SHP77 (cell line): Measurements from ENCODE around the gene LARP4B.

Experiments used
- DNase-seq, 2 experiments: peaks; one replicate each; lab custom pipeline; 2025; lab: John Stamatoyannopoulos, UW

The LARP4B gene

GRCh38 chr10:787933-788651 is 143.4 kb downstream of the LARP4B start:
- no peak for DNase-seq

DNA sequence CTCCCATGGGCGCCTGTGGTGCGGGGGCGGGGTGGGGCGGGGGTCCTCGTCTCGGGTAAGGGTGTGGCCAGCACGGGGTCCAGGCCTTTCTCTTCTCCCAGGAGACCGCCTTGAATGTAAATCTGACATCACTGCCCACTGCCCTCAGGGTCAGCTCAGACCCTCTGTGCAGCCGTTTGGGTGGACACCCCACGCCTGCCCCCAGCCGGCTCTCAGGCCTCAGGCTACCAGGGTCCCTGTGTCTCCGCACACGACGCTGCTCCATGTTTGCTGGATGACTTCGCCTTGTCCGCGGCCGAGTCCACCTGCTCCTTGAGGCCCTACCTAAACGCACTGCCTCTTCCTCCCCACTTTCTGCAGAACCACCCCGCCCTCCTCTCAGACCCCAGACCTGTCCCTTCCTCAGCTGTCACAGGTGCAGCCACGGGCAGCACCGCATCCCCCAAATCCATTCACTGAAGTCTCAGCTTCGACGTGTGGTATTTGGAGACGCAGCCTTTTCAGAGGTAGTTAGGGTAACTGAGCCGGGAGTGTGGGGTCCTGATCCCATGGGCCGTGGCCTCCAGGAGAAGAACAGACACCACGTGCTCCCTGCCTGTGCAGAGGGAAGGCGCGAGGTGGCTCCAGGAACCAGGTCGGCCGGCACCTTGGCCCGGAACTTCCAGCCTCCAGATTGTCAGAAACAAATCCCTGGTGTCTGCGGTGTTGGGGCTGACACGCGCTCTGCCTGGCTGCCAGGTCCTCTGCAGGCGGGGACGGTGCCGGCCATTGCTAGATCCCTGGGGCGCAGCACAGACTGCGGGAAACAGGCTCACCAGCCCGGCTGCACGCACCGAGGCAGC is 144.7 kb downstream of the LARP4B start:
- DNase-seq = no peak

DNA sequence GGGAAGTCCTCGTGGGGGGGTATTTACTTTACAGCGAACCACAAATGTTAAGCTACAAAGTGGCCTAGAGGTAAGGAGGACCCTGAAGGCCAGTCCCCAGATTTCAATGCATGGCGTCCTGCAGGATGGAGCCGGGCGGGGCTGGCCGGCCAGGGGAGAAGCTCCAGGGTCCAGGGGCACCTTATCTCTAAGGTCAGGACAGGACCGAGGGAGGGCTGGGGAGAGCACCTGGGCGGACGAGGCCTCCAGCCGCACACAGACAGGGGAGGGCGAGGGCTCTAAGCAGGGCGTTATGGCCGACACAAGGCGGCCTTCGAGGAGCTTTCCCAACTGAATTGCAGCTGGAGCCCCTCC is 145.7 kb downstream of the LARP4B start:
- no peak for DNase-seq

- DNase-seq = no peak
These were observed 146.2 kb downstream of the LARP4B start for GRCh38 chr10:785089-785860.

DNA sequence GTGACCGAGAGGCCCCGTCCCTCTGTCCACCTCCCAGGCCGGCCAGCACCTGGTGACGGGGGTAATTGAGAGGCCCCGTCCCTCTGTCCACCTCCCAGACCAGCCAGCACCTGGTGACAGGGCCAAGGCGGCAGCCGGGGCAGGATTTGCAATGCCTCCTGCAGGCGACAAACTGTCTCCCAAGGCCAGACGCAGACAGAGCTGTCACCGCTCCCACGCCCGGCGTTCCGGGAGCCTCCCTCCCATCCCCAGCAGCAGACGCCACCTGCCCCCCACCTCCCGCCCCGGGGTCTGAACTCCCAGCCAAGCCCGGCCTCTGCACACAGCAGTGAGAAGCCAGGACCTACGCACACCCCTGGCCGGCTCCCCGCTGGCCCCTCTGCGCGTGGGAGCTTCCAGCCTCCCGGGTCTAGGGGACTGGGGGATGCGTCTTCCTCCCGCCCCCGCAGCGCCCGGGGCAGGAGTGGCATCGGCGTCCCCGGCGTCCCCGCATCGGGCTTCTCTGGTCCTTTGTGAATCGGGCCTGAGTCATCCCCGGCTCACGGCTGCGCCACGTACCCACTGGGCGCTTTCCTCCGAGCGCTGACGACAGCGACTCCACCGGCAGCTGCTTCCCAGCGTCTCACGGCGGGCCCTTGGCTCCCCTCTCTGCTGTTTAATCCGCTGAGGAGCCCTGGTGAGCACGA is 147.0 kb downstream of the LARP4B start:
- DNase-seq = peak; percentile 66 to 75

DNA sequence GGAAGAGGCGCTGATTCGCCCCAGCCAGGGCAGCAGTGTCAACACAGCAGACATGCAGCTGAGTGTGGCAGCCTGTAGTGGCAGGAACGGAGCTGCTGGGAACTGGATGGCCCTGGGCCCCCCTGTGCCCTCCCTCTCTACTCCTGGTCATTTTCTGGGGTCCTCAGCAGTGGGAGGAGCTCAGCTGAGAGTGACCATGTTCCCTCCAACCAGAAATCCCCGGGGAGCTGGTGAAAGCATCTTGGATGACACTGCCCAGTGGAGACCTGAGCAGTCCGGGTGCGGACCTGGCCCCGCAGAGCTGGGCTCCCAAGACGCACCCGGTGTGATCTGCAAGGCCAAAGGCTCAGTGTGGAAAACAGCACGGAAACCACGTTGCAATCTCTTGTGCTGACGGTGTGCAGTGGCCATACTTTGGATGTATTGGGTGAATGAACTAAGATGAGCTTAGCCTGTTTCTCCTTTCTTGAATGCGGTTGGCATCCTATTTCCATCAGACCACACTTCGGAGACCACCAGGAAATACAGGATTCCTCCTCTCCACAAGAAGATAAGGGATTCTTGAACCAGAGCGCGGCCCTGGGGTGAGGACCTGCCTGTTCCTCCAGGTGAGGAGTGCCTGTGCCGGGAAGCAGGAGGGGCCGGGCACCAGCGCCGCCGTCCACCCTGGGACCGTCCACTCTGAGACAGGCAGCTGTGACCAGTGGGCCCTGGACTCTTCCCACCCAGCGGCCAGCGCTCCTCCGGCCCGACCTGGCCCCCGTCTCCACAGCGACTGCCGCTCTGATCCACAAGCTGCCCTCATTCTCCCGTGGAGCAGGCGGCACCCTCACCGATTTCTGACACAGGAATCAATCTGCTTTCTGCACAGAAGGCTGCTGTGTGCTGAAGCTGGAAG is 148.5 kb downstream of the LARP4B start:
- DNase-seq = no peak

GRCh38 chr10:780536-781524 is 150.7 kb downstream of the LARP4B start:
- no peak for DNase-seq

DNA sequence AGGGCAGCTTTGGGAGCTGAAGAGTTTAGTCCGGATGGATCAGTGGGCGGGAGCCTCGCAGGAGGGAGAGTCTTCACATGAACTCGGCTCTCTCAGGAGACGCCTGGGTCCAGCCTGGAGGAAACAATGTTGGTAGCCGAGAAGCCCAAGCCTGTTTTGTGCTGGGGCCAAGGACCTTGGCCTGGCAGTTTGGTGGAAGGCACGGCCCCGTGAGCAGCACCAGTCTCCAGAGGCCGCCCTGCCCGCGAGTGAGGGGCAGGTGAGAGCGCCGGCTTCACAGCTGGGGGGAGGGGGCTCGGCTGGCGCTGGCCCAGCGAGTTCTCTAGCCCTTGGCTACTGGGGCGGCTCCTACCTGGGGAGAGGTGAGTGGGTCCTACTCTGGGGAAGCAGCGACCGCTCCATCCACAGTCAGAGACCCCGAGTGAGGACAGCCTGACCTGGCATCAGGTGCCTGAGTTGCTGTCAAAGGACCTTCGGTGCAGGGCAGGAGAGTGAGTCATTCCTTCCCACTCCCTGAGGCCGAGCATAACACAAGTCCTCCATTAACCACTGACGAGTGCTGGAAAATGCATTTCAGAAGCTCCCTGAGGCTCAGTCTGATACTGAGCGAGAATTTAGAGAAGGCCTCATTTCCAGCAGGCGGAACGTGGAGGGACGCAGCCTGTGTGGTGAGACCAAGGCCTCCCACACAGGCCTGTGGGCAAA is 152.7 kb downstream of the LARP4B start:
- DNase-seq = no peak

GRCh38 chr10:777913-778479 is 153.5 kb downstream of the LARP4B start:
- no peak for DNase-seq

DNA sequence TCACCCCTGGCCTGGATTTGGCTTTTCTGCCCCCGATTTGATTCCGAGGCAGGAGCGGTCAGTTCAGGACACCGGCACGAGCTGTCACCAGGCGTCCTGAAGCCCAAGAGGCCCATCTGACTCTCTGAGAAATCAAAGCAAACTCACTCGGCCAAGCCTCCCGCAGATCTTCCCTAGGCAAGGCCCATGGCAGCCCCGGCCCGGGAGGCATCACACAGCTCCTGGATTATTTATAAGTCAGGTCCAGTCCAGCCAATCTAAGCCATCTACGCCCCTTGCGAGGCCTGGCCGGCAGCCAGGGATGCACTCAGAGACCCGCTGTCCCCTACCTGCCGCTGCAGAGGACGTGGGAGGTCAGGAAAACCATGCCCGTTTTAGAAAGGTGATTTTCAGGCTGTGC is 154.7 kb downstream of the LARP4B start:
- no peak for DNase-seq

GRCh38 chr10:775245-776075 is 156.0 kb downstream of the LARP4B start:
- DNase-seq = no peak

- no peak for DNase-seq
These were observed 156.8 kb downstream of the LARP4B start for GRCh38 chr10:774661-775244.

GRCh38 chr10:774223-774622 is 157.3 kb downstream of the LARP4B start:
- no peak for DNase-seq

DNA sequence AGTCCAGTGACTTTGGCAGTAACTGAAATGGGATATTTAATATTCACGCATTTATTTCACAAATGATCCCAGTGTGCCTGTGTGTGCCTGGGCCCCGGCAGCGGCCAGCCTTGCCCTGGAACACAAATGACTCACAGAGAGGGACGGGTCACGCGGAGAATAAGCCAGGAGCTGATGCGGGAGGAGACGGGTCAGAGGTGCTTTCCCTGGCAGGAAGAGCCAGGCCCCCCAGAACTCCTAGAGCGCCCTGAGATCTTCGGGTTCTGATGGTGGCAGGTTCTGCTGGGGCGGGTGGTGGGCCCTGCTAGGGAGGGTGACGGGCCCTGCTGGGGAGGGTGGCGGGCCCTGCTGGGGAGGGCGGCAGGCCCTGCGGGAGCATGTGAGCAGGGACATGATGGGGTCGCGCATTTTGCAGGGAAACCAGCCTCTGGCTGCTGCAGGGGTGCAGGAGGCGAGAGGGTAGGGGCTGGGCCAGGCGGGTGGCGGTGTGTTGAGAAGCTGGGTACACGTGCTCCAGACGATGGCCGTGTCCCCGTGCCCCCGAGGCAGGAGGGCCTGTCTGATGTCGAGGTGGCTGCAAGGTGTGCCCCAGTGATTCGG is 157.8 kb downstream of the LARP4B start:
- no peak for DNase-seq

- DNase-seq = no peak
These were observed 159.3 kb downstream of the LARP4B start for GRCh38 chr10:772227-772637.

DNA sequence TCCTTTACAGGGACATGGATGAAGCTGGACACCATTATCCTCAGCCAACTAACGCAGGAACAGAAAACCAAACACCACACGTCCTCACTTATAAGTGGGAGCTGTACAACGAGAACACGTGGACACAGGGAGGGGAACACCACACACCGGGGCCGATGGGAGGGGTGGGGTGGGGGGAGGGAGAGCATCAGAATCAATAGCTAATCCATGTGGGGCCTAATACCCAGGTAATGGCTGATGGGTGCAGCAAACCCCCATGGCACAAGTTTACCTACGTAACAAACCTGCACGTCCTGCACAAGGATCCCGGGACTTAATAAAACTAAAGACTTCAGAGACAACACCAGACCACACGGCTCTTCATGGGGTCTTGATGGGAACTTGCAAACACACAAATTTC is 159.9 kb downstream of the LARP4B start:
- DNase-seq = no peak

- DNase-seq = no peak
These were observed 160.5 kb downstream of the LARP4B start for GRCh38 chr10:770975-771374.
